Measurements from ENCODE around the gene CFAP251.

DNA sequence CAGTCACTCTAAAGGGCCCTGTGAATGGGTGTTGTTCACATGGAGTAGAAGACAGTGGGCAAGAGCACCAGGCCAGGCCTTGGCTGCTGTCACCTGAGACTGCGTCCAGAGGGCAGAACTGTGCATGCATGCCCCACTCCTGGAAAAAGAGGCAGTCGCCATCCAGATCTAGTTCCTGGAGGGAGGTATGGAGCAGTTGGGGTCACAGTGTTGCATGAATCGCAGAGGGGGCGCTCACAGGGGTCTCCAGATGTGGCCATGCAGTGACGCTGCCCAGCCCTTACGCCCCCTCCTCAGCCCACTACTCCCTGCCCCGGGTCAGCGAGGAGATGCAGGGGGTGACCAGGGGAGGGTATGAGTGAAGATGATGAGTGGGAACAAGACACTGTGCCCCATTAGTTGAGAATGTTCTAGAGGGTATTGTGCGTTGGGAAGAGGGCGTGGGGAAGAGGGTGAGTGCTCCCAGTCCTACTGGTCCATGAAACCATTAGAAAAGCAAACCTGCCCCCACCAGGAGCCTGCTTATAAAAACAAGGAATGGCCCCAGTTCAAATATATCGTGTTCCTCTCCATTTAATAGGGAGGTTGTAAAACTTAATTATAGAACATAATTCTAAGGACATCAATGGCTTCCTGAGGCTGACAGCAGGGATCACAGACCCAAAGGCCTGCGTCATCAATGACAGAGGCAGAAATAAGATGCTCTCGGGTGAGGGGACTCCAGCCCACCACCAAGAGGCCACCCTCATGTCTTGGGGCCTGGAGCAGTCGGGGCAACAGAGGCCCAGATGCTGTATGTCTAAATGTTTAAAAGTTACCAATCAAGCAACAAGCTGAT, 71.1 kb downstream of the CFAP251 start:
- TF ChIP-seq, protein P1, sequence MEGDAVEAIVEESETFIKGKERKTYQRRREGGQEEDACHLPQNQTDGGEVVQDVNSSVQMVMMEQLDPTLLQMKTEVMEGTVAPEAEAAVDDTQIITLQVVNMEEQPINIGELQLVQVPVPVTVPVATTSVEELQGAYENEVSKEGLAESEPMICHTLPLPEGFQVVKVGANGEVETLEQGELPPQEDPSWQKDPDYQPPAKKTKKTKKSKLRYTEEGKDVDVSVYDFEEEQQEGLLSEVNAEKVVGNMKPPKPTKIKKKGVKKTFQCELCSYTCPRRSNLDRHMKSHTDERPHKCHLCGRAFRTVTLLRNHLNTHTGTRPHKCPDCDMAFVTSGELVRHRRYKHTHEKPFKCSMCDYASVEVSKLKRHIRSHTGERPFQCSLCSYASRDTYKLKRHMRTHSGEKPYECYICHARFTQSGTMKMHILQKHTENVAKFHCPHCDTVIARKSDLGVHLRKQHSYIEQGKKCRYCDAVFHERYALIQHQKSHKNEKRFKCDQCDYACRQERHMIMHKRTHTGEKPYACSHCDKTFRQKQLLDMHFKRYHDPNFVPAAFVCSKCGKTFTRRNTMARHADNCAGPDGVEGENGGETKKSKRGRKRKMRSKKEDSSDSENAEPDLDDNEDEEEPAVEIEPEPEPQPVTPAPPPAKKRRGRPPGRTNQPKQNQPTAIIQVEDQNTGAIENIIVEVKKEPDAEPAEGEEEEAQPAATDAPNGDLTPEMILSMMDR (IDR thresholded peaks at IDR 0.05) = no peak
- TF ChIP-seq POLR2A (IDR thresholded peaks at IDR 0.05) (no peak), POLR2AphosphoS5 (IDR thresholded peaks at IDR 0.05) (peak; percentile 55)

Measured in prostate gland (tissue), 2 donors.